ENCODE results near the gene BMP6.
"Not testable (repeated sequence)": the region's sequence is repeated elsewhere in the genome, so short reads cannot be mapped to it uniquely, and the experiment has no call there.

BMP6 gene

GRCh38 chr6:7797386-7797785 is 71.5 kb downstream of the BMP6 start:
- no peak for DNase-seq

GRCh38 chr6:7798751-7799150 is 72.9 kb downstream of the BMP6 start:
- DNase-seq, result no peak

- DNase-seq, result no peak
Observed at GRCh38 chr6:7802662-7803061, 76.8 kb downstream of the BMP6 start.

- no peak for DNase-seq
Observed at GRCh38 chr6:7803214-7803613, 77.3 kb downstream of the BMP6 start.

GRCh38 chr6:7805078-7805849 is 79.4 kb downstream of the BMP6 start:
- no peak for DNase-seq

GRCh38 chr6:7805850-7806214 is 79.9 kb downstream of the BMP6 start:
- DNase-seq, result no peak

GRCh38 chr6:7806711-7807110 is 80.8 kb downstream of the BMP6 start:
- no peak for DNase-seq

GRCh38 chr6:7809346-7809745 is 83.4 kb downstream of the BMP6 start:
- no peak for DNase-seq

GRCh38 chr6:7811441-7811840 is 85.5 kb downstream of the BMP6 start:
- DNase-seq, result no peak

GRCh38 chr6:7812623-7813022 is 86.7 kb downstream of the BMP6 start:
- DNase-seq, result no peak

- no peak for DNase-seq
Observed at GRCh38 chr6:7813193-7813592, 87.3 kb downstream of the BMP6 start.

- DNase-seq, result no peak
Observed at GRCh38 chr6:7813704-7814103, 87.8 kb downstream of the BMP6 start.

GRCh38 chr6:7815716-7816115 is 89.8 kb downstream of the BMP6 start:
- DNase-seq, result no peak

- DNase-seq, result not testable (repeated sequence)
Observed at GRCh38 chr6:7817184-7817583, 91.3 kb downstream of the BMP6 start.

- no peak for DNase-seq
Observed at GRCh38 chr6:7818257-7819214, 92.6 kb downstream of the BMP6 start.

GRCh38 chr6:7819431-7820015 is 93.6 kb downstream of the BMP6 start:
- DNase-seq, result no peak

- no peak for DNase-seq
Observed at GRCh38 chr6:7820288-7820835, 94.5 kb downstream of the BMP6 start.

GRCh38 chr6:7821426-7821825 is 95.5 kb downstream of the BMP6 start:
- DNase-seq, result no peak

GRCh38 chr6:7823552-7823951 is 97.7 kb downstream of the BMP6 start:
- no peak for DNase-seq

GRCh38 chr6:7825986-7826385 is 100.1 kb downstream of the BMP6 start:
- no peak for DNase-seq

GRCh38 chr6:7827142-7827541 is 101.2 kb downstream of the BMP6 start:
- no peak for DNase-seq

GRCh38 chr6:7828124-7828523 is 102.2 kb downstream of the BMP6 start:
- DNase-seq, result no peak
